Prostate gland (tissue), 2 donors: Measurements from ENCODE around the gene RNF26.

ENCODE experiments used
- POLR2A ChIP-seq: fragments of 450-650 bp; IDR thresholded peaks from one replicate; pipeline ENCODE4 v1.6.1; 2016; ENCODE audit warnings: antibody characterized with exemption, mild to moderate bottlenecking
- POLR2AphosphoS5 ChIP-seq: sonication (generic); formaldehyde crosslinking; IDR thresholded peaks from one replicate; pipeline ENCODE4 v1.6.1; 2017; ENCODE audit warnings: antibody characterized with exemption
- TF ChIP-seq, protein P1 (sequence below), 4 experiments: fragments of 200-600 bp in 2 of 4; fragments of 450-650 bp in 2 of 4; sonication (generic) in 2 of 4; IDR thresholded peaks; 1 replicate in 3 of 4; 2 replicates in 1 of 4; pipeline ENCODE4 v1.5.1; 2016 to 2019; ENCODE audit warnings: antibody characterized with exemption in 4 of 4, mild to moderate bottlenecking in 2 of 4, moderate library complexity in 2 of 4

DNA sequence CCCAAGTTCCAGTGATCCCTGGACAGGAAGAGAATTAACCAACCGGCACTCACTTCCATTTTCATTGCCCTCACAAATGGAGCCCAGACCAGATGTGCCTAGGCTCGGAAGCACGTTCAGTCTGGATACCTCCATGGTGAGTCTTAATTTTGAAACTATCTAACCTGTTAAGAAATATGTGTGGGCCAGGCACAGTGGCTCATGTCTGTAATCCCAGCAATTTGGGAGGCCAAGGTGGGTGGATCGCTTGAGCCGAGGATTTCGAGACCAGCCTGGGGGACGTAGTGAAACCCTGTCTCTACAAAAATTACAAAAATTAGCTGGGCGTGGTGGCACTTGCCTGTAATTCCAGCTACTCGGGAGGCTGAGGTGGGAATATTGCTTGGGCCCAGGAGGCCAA, 48.9 kb upstream of the RNF26 start:
- TF ChIP-seq, protein P1, sequence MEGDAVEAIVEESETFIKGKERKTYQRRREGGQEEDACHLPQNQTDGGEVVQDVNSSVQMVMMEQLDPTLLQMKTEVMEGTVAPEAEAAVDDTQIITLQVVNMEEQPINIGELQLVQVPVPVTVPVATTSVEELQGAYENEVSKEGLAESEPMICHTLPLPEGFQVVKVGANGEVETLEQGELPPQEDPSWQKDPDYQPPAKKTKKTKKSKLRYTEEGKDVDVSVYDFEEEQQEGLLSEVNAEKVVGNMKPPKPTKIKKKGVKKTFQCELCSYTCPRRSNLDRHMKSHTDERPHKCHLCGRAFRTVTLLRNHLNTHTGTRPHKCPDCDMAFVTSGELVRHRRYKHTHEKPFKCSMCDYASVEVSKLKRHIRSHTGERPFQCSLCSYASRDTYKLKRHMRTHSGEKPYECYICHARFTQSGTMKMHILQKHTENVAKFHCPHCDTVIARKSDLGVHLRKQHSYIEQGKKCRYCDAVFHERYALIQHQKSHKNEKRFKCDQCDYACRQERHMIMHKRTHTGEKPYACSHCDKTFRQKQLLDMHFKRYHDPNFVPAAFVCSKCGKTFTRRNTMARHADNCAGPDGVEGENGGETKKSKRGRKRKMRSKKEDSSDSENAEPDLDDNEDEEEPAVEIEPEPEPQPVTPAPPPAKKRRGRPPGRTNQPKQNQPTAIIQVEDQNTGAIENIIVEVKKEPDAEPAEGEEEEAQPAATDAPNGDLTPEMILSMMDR (IDR thresholded peaks at IDR 0.05): no peak
- TF ChIP-seq POLR2A (no peak), POLR2AphosphoS5 (no peak)
